IMR-90 (cell line): ENCODE measurements around the gene RABGGTA. TPM values are rescaled to one million over a fixed set of nuclear protein-coding genes. Genes with fewer than 3 reads are reported as not detected.

Source experiments
- ATAC-seq: fragments of 200-7000 bp; cut with Tn5 transposase; 2 replicates; pipeline ENCODE4 v1.9.1; 2020; ENCODE audit warnings: low read depth, mild to moderate bottlenecking, moderate library complexity
- BruUV-seq: library from RNA; stranded (reverse); fragments of 400-500 nt; replicated peaks from 2 replicates; lab custom pipeline; 2021; lab: Mats Ljungman, UMichigan
- CTCF ChIA-PET: fragments of 300-600 bp; formaldehyde crosslinking; extraction: SDS; loops from one replicate; lab custom pipeline; 2021; ENCODE audit warnings: antibody characterized with exemption; lab: Yijun Ruan, JAX
- POLR2A ChIA-PET: fragments of 300-600 bp; sonication (Branson Sonifier 250); formaldehyde crosslinking; loops from one replicate; lab custom pipeline; 2022; ENCODE audit warnings: antibody characterized with exemption; ENCODE audit not compliant: unreplicated experiment; lab: Charles Lee
- DNase-seq: peaks from one replicate; pipeline ENCODE4 v3.0.0; 2013
- H2AFZ ChIP-seq: replicated peaks from 2 replicates; pipeline ENCODE3; 2013; ENCODE audit warnings: low read length, mild to moderate bottlenecking; ENCODE audit not compliant: poor library complexity
- H2AK5ac ChIP-seq: 2 replicates; pipeline ENCODE4 v1.6.1; 2013; ENCODE audit warnings: low read depth, low read length, inconsistent platforms
- H2AK9ac ChIP-seq: replicated peaks from 2 replicates; pipeline ENCODE3; 2013; ENCODE audit warnings: mild to moderate bottlenecking, low read depth, low read length, moderate library complexity; ENCODE audit not compliant: poor library complexity
- H2BK120ac ChIP-seq: 2 replicates; pipeline ENCODE4 v1.6.1; 2013; ENCODE audit warnings: low read depth, low read length, inconsistent platforms
- H2BK15ac ChIP-seq: 3 replicates; pipeline ENCODE4 v1.6.1; 2013; ENCODE audit warnings: low read depth, low read length, inconsistent platforms
- H2BK20ac ChIP-seq: 2 replicates; pipeline ENCODE4 v1.6.1; 2013; ENCODE audit warnings: low read depth, mild to moderate bottlenecking, inconsistent platforms, low read length, moderate library complexity
- H2BK5ac ChIP-seq: 2 replicates; pipeline ENCODE4 v1.6.1; 2013; ENCODE audit warnings: mild to moderate bottlenecking, low read depth, low read length, inconsistent platforms; ENCODE audit not compliant: poor library complexity, severe bottlenecking
- H3K14ac ChIP-seq: replicated peaks from 2 replicates; pipeline ENCODE4 v1.6.1; 2013; ENCODE audit warnings: low read depth, low read length, inconsistent platforms
- H3K18ac ChIP-seq: 2 replicates; pipeline ENCODE4 v1.6.1; 2013; ENCODE audit warnings: low read depth, low read length, control low read depth
- H3K23ac ChIP-seq: 2 replicates; pipeline ENCODE4 v1.6.1; 2013; ENCODE audit warnings: low read depth, low read length, inconsistent platforms
- H3K27ac ChIP-seq: 2 replicates; pipeline ENCODE4 v1.5.1; 2013; ENCODE audit warnings: mild to moderate bottlenecking, control low read depth, low read length; ENCODE audit not compliant: insufficient read depth
- H3K27me3 ChIP-seq: 2 replicates; pipeline ENCODE4 v1.6.1; 2013; ENCODE audit warnings: low read length; ENCODE audit not compliant: control insufficient read depth, insufficient read depth
- H3K36me3 ChIP-seq: 2 replicates; pipeline ENCODE4 v1.6.1; 2013; ENCODE audit warnings: low read length, mixed read lengths; ENCODE audit not compliant: control insufficient read depth, insufficient read depth
- H3K4ac ChIP-seq: 2 replicates; pipeline ENCODE4 v1.6.1; 2013; ENCODE audit warnings: low read depth, low read length, inconsistent platforms
- H3K4me1 ChIP-seq: 2 replicates; pipeline ENCODE4 v1.6.1; 2013; ENCODE audit warnings: low read length, mixed read lengths; ENCODE audit not compliant: control insufficient read depth, insufficient read depth
- H3K4me2 ChIP-seq: 2 replicates; pipeline ENCODE4 v1.6.1; 2013; ENCODE audit warnings: low read depth, mild to moderate bottlenecking, control low read depth, low read length, moderate library complexity
- H3K4me3 ChIP-seq: 2 replicates; pipeline ENCODE4 v1.5.1; 2013; ENCODE audit warnings: low read depth, mild to moderate bottlenecking, control low read depth, low read length, moderate library complexity; ENCODE audit not compliant: insufficient read depth
- H3K56ac ChIP-seq: 2 replicates; pipeline ENCODE4 v1.6.1; 2013; ENCODE audit warnings: low read length, inconsistent platforms; ENCODE audit not compliant: insufficient read depth; ENCODE audit errors: extremely low read depth
- H3K79me1 ChIP-seq, 2 experiments: 2 replicates each; pipeline ENCODE4 v1.6.1; 2013; ENCODE audit warnings: low read length in 2 of 2, inconsistent platforms in 1 of 2, low read depth in 1 of 2
- H3K9ac ChIP-seq: 2 replicates; pipeline ENCODE4 v1.6.1; 2013; ENCODE audit warnings: low read depth, low read length, control low read depth
- H3K9me1 ChIP-seq: 2 replicates; pipeline ENCODE4 v1.6.1; 2013; ENCODE audit warnings: low read length, inconsistent platforms; ENCODE audit not compliant: insufficient read depth
- H3K9me3 ChIP-seq: 2 replicates; pipeline ENCODE4 v1.6.1; 2013; ENCODE audit warnings: low read length; ENCODE audit not compliant: control insufficient read depth, insufficient read depth
- H4K20me1 ChIP-seq: 2 replicates; pipeline ENCODE4 v1.6.1; 2013; ENCODE audit warnings: low read length, inconsistent platforms; ENCODE audit not compliant: insufficient read depth
- H4K5ac ChIP-seq: 2 replicates; pipeline ENCODE4 v1.6.1; 2013; ENCODE audit warnings: mild to moderate bottlenecking, low read depth, low read length, control low read depth
- H4K8ac ChIP-seq, 2 experiments: 2 replicates each; pipeline ENCODE4 v1.6.1; 2013; ENCODE audit warnings: low read depth in 2 of 2, low read length in 2 of 2, control low read depth in 1 of 2, inconsistent platforms in 1 of 2
- H4K91ac ChIP-seq: 2 replicates; pipeline ENCODE4 v1.6.1; 2013; ENCODE audit warnings: low read depth, low read length, inconsistent platforms; ENCODE audit not compliant: insufficient read depth
- BHLHE40 ChIP-seq: fragments of 150-350 bp; IDR thresholded peaks from 2 replicates; pipeline ENCODE4 v1.6.1; 2016; ENCODE audit warnings: mild to moderate bottlenecking, low read depth, low read length
- CEBPB ChIP-seq: IDR thresholded peaks from 2 replicates; pipeline ENCODE4 v1.6.1; 2012; ENCODE audit warnings: low read depth, low read length, improper control_type of control experiment
- CHD1 ChIP-seq: IDR thresholded peaks from 2 replicates; pipeline ENCODE4 v1.6.1; 2012; ENCODE audit warnings: low read depth, low read length, improper control_type of control experiment
- CTCF ChIP-seq: conservative IDR thresholded peaks from 2 replicates; pipeline ENCODE4 v1.5.1; 2012; ENCODE audit warnings: mild to moderate bottlenecking, low read depth, low read length, improper control_type of control experiment
- ELK1 ChIP-seq: fragments of 150-350 bp; IDR thresholded peaks from 2 replicates; pipeline ENCODE4 v1.6.1; 2016; ENCODE audit warnings: low read depth, mild to moderate bottlenecking, low read length, moderate library complexity, borderline replicate concordance
- FOS ChIP-seq: fragments of 150-350 bp; IDR thresholded peaks from 2 replicates; pipeline ENCODE4 v1.6.1; 2016; ENCODE audit warnings: low read depth, low read length
- MAFK ChIP-seq: IDR thresholded peaks from 2 replicates; pipeline ENCODE4 v1.6.1; 2012; ENCODE audit warnings: low read depth, low read length, improper control_type of control experiment
- MAZ ChIP-seq: IDR thresholded peaks from 2 replicates; pipeline ENCODE4 v1.6.1; 2012; ENCODE audit warnings: low read depth, mild to moderate bottlenecking, low read length, improper control_type of control experiment, moderate library complexity, borderline replicate concordance
- MXI1 ChIP-seq: IDR thresholded peaks from 2 replicates; pipeline ENCODE4 v1.6.1; 2012; ENCODE audit warnings: low read depth, mild to moderate bottlenecking, low read length, moderate library complexity, borderline replicate concordance
- NFE2L2 ChIP-seq: fragments of 150-350 bp; IDR thresholded peaks from 2 replicates; pipeline ENCODE4 v1.6.1; 2016; ENCODE audit warnings: low read depth, mild to moderate bottlenecking, low read length
- POLR2A ChIP-seq: IDR thresholded peaks from 2 replicates; pipeline ENCODE4 v1.6.1; 2012; ENCODE audit warnings: mild to moderate bottlenecking, low read depth, low read length
- RAD21 ChIP-seq: IDR thresholded peaks from 2 replicates; pipeline ENCODE4 v1.6.1; 2012; ENCODE audit warnings: low read length, improper control_type of control experiment
- RCOR1 ChIP-seq: IDR thresholded peaks from 2 replicates; pipeline ENCODE4 v1.6.1; 2012; ENCODE audit warnings: mild to moderate bottlenecking, low read length, improper control_type of control experiment; ENCODE audit not compliant: insufficient replicate concordance
- RFX5 ChIP-seq: IDR thresholded peaks from 2 replicates; pipeline ENCODE4 v1.8.0; 2012; ENCODE audit warnings: low read depth, mild to moderate bottlenecking, low read length, moderate library complexity
- SMC3 ChIP-seq: fragments of 150-350 bp; IDR thresholded peaks from 2 replicates; pipeline ENCODE4 v1.6.1; 2016; ENCODE audit warnings: low read depth, mild to moderate bottlenecking, antibody characterized with exemption, low read length, moderate library complexity
- USF2 ChIP-seq: fragments of 150-350 bp; IDR thresholded peaks from 2 replicates; pipeline ENCODE4 v1.6.1; 2017; ENCODE audit warnings: mild to moderate bottlenecking, antibody characterized with exemption, low read length, low read depth
- WGBS, 2 experiments: methylation state at CpG; one replicate each; pipeline versions ENCODE4 v1.1.5 to v1.1.7; 2013; ENCODE audit warnings: missing lambda C conversion rate in 2 of 2; ENCODE audit not compliant: insufficient read length in 1 of 2; ENCODE audit errors: extremely low coverage in 2 of 2; 5-methylcytosine and 5-hydroxymethylcytosine counted together
- dilution Hi-C: fragments of 300-500 bp; cut with HindIII; formaldehyde crosslinking; loops from one replicate; pipeline ENCODE4 v1.14.3; 2018; ENCODE audit warnings: low sequenced_read_pairs; ENCODE audit not compliant: unreplicated experiment
- in situ Hi-C: fragments of 300-500 bp; cut with MboI; formaldehyde crosslinking; loops from 3 replicates; pipeline ENCODE4 v1.14.3; 2019; ENCODE audit warnings: low sequenced_read_pairs, inconsistent platforms, mixed read lengths
- intact Hi-C: fragments of 100-400 bp; cut with micrococcal nuclease; formaldehyde crosslinking; loops from 2 replicates; pipeline ENCODE4 v1.10.0; 2022
- polyA plus RNA-seq, 3 experiments: library from polyadenylated mRNA; depleted of rRNA; stranded (reverse); fragments of >200 nt; gene quantifications; 2 replicates each; pipeline ENCODE4 v1.2.3, GENCODE V29; 2012; ENCODE audit warnings: low replicate concordance in 1 of 3
- total RNA-seq: library from RNA; depleted of rRNA; stranded (reverse); fragments of >200 nt; gene quantifications from 2 replicates; pipeline ENCODE4 v1.2.3, GENCODE V29; 2012

RABGGTA gene
- total and polyA plus RNA-seq, 2 of the 4 experiments (the other 2 are of a cell fraction), result 25.6 to 55.6 TPM

- H3K79me1 ChIP-seq, result peaks cover 0 to 2% of the 10 kb centered on the region in 2 experiments; a peak in 1 of 4 replicates
- no peak overlapping the region for H3K4me3 ChIP-seq
- H3K36me3 ChIP-seq, result peaks cover 4% of the 10 kb centered on the region; the same call in 1 of the 2 replicates
- no peaks in the 10 kb centered on the region for H4K20me1 ChIP-seq
- H2AK9ac ChIP-seq, result peak overlapping the region; percentile 42
- in situ Hi-C loops (no loop called here), intact Hi-C loops (no loop called here), dilution Hi-C loops (no loop called here)
- no peak overlapping the region for H4K8ac ChIP-seq
- no peak overlapping the region for H2AFZ ChIP-seq
- H2BK20ac ChIP-seq, result no peak overlapping the region
- ChIA-PET POLR2A (no interaction called here), CTCF (no interaction called here)
- no peak overlapping the region for H2BK15ac ChIP-seq
- no TSS peak for BruUV-seq
- no peak overlapping the region for H2BK5ac ChIP-seq
- H3K4ac ChIP-seq, result no peak overlapping the region
- H2BK120ac ChIP-seq, result no peak overlapping the region
- no peak overlapping the region for H4K5ac ChIP-seq
- no peak overlapping the region for H4K91ac ChIP-seq
- no peak overlapping the region for H3K18ac ChIP-seq
- no peak overlapping the region; the same call in 1 of the 2 replicates for H3K23ac ChIP-seq
- WGBS, 2 experiments, result 83% methylated on average over 1 of the region's 4 CpGs; no CpG with 5 or more reads in 1 of the 2 experiments
- TF ChIP-seq CEBPB (no peak), FOS (no peak), MAZ (no peak), RAD21 (no peak), RFX5 (no peak), CTCF (no peak), USF2 (no peak), BHLHE40 (no peak), RCOR1 (no peak), NFE2L2 (no peak), CHD1 (no peak), MXI1 (no peak), SMC3 (no peak), MAFK (no peak), POLR2A (no peak), ELK1 (no peak)
- H3K27me3 ChIP-seq, result no peaks in the 10 kb centered on the region
- H3K4me1 ChIP-seq, result peaks cover 8% of the 10 kb centered on the region
- no peak overlapping the region for H3K14ac ChIP-seq
- DNase-seq (no peak), ATAC-seq (no peak)
- no peaks in the 10 kb centered on the region for H3K9me3 ChIP-seq
- no peak overlapping the region for H3K9ac ChIP-seq
- no peak overlapping the region for H3K4me2 ChIP-seq
- H3K27ac ChIP-seq, result no peak overlapping the region
- H3K56ac ChIP-seq, result no peak overlapping the region
- H3K9me1 ChIP-seq, result peaks cover 16% of the 10 kb centered on the region; the same call in 1 of the 2 replicates
- no peak overlapping the region for H2AK5ac ChIP-seq
Measured at GRCh38 chr14:24260780-24261157, 10.6 kb downstream of the RABGGTA start.
